MCF 10A (cell line): Measurements from ENCODE around the gene SH3TC2. TPM values are rescaled to one million over a fixed set of nuclear protein-coding genes. Genes with fewer than 3 reads are reported as not detected.
A peak's percentile ranks its signal among the peaks of the same experiment; 100 is the strongest.
"Not testable (repeated sequence)": the region's sequence is repeated elsewhere in the genome, so short reads cannot be mapped to it uniquely, and the experiment has no call there.

Source experiments
- BruUV-seq: library from RNA; stranded (reverse); fragments of 400-500 nt; replicated peaks from 2 replicates; lab custom pipeline; 2021; lab: Mats Ljungman, UMichigan
- CTCF ChIA-PET: fragments of 300-600 bp; sonication (Branson Sonifier 250); formaldehyde crosslinking; extraction: SDS; loops from one replicate; lab custom pipeline; 2021; ENCODE audit warnings: antibody characterized with exemption, inconsistent platforms; lab: Yijun Ruan, JAX
- POLR2A ChIA-PET: fragments of 300-600, 350-650 bp; sonication (Branson Sonifier 250); formaldehyde crosslinking; extraction: SDS; loops from one replicate; lab custom pipeline; 2020; ENCODE audit warnings: antibody characterized with exemption, inconsistent platforms; lab: Yijun Ruan, JAX
- DNase-seq: peaks from one replicate; pipeline ENCODE4 v3.0.0-alpha.2; 2018; ENCODE audit not compliant: unreplicated experiment
- H3K27ac Mint-ChIP-seq: one replicate; pipeline ENCODE4 v1.8.0; 2022; ENCODE audit warnings: mild to moderate bottlenecking, low read depth, mixed read lengths; ENCODE audit not compliant: unreplicated experiment
- H3K27me3 Mint-ChIP-seq: one replicate; pipeline ENCODE4 v1.8.0; 2022; ENCODE audit warnings: mixed read lengths; ENCODE audit not compliant: insufficient read depth, unreplicated experiment
- H3K36me3 Mint-ChIP-seq: one replicate; pipeline ENCODE4 v1.8.0; 2022; ENCODE audit warnings: mild to moderate bottlenecking, moderate library complexity, mixed read lengths; ENCODE audit not compliant: insufficient read depth, unreplicated experiment
- H3K4me1 Mint-ChIP-seq: one replicate; pipeline ENCODE4 v1.8.0; 2022; ENCODE audit warnings: mixed read lengths; ENCODE audit not compliant: insufficient read depth, unreplicated experiment
- H3K4me3 Mint-ChIP-seq: one replicate; pipeline ENCODE4 v1.8.0; 2022; ENCODE audit warnings: mild to moderate bottlenecking, moderate library complexity, mixed read lengths; ENCODE audit not compliant: unreplicated experiment
- H3K9me3 Mint-ChIP-seq: one replicate; pipeline ENCODE4 v1.8.0; 2022; ENCODE audit warnings: mixed read lengths; ENCODE audit not compliant: unreplicated experiment
- intact Hi-C: fragments of 100-400 bp; cut with micrococcal nuclease; formaldehyde crosslinking; loops from 2 replicates; pipeline ENCODE4 v1.14.1; 2022
- total RNA-seq: library from RNA; stranded (reverse); gene quantifications from 2 replicates; pipeline ENCODE4 v1.2.3, GENCODE V29; 2022
- TF ChIP-seq, protein P1 (sequence below): fragments of 200-600 bp; IDR thresholded peaks from one replicate; pipeline ENCODE4 v1.8.0; 2022; ENCODE audit warnings: antibody characterized with exemption, mild to moderate bottlenecking; ENCODE audit not compliant: unreplicated experiment

The SH3TC2 gene
- total RNA-seq, 1 experiment from 2014 or later: 6.2 TPM

DNA sequence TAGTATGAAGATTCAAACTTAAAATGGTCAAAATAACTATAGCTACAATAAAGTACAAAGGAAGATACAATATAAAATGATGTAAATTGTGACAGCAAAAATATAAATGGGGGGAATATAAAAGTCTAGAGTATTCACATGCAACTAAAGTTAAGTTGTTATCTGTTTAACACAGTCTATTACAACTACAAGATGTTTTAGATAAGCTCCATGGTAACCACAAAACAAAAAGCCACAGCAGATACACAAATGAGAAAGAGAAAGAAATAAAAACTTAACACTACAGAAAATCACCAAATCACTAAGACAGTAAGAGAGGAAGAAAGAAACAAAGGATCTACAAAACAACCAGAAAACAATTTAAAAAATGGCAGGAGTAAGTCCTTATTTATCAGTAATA is 17.0 kb upstream of the SH3TC2 start:
- H3K9me3 Mint-ChIP-seq: peaks cover 10% of the 10 kb centered on the region
- H3K36me3 Mint-ChIP-seq: no peaks in the 10 kb centered on the region
- no peaks in the 10 kb centered on the region for H3K27me3 Mint-ChIP-seq
- H3K4me1 Mint-ChIP-seq: no peaks in the 10 kb centered on the region
- DNase-seq: no peak
- no peak overlapping the region for H3K4me3 Mint-ChIP-seq
- intact Hi-C loops: no loop called here
- H3K27ac Mint-ChIP-seq: no peak overlapping the region
- TF ChIP-seq, protein P1, sequence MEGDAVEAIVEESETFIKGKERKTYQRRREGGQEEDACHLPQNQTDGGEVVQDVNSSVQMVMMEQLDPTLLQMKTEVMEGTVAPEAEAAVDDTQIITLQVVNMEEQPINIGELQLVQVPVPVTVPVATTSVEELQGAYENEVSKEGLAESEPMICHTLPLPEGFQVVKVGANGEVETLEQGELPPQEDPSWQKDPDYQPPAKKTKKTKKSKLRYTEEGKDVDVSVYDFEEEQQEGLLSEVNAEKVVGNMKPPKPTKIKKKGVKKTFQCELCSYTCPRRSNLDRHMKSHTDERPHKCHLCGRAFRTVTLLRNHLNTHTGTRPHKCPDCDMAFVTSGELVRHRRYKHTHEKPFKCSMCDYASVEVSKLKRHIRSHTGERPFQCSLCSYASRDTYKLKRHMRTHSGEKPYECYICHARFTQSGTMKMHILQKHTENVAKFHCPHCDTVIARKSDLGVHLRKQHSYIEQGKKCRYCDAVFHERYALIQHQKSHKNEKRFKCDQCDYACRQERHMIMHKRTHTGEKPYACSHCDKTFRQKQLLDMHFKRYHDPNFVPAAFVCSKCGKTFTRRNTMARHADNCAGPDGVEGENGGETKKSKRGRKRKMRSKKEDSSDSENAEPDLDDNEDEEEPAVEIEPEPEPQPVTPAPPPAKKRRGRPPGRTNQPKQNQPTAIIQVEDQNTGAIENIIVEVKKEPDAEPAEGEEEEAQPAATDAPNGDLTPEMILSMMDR: no peak
- POLR2A ChIA-PET: no interaction called here
- CTCF ChIA-PET: interaction anchor here (0.6 to 1.3 kb wide), 3 partner anchors 9 to 339 kb away, joined by 3 to 4 read pairs (median 3); no protein-coding TSS in a partner anchor
- BruUV-seq: no TSS peak

DNA sequence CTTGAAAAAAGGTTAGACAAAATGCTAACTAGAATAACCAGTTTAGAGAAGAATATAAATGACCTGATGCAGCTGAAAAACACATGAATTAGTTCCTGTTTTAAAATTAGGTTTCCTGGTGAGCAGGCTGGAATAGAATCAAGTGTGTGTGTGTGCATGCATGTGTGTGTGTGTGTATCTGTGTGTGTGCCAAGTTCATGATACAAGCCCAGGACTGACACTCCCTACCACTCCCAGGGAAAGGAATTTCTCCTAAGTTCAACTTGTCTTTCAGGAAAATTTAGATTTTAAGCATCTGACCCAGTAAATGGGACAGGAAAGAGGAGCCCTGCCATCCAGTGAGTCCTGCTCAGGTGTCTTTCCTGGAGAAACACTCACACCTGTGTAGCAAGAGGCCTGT is 11.2 kb upstream of the SH3TC2 start:
- peak overlapping the region; percentile 53 for H3K27ac Mint-ChIP-seq
- H3K9me3 Mint-ChIP-seq, H3K4me3 Mint-ChIP-seq, BruUV-seq, DNase-seq, H3K27me3 Mint-ChIP-seq, intact Hi-C loops, H3K36me3 Mint-ChIP-seq: not testable (repeated sequence)
- ChIA-PET CTCF (interaction anchor here (0.8 to 4.0 kb wide), 8 partner anchors 16 to 248 kb away, joined by 3 to 37 read pairs (median 4); partner anchors contain the start of gene ADRB2), POLR2A (interaction anchor here (4.1 kb wide), 1 partner anchor 12 kb away, joined by 17 read pairs; the partner anchor contains the start of gene SH3TC2)
- peaks cover 32% of the 10 kb centered on the region for H3K4me1 Mint-ChIP-seq

DNA sequence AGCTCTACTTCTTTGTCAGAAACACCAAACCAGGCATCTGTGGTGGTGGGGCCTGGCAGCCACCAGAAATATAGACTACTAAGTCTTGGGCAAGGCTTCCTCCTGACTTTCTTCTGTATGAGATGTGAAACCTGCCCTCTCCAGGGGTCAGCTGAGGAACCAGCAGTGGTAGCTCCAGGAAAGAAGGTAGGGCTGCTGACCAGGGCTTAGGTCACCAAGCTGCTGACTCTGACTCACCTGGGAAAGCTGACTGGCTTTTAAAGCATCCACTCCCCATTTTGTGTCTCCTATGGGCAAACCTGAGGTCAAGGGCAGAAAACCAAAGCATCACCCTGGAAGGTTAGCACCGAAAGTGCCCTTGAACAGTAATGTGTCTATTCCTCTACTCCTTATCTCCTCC is 10.4 kb upstream of the SH3TC2 start:
- H3K36me3 Mint-ChIP-seq: no peaks in the 10 kb centered on the region
- CTCF ChIA-PET: interaction anchor here (0.8 to 4.0 kb wide), 12 partner anchors 11 to 421 kb away, joined by 3 to 37 read pairs (median 4); partner anchors contain the start of gene ADRB2
- H3K27ac Mint-ChIP-seq: peak overlapping the region; percentile 8
- H3K4me1 Mint-ChIP-seq: peaks cover 32% of the 10 kb centered on the region
- no peaks in the 10 kb centered on the region for H3K27me3 Mint-ChIP-seq
- intact Hi-C loops: no loop called here
- BruUV-seq: no TSS peak
- H3K9me3 Mint-ChIP-seq: peaks cover 7% of the 10 kb centered on the region
- POLR2A ChIA-PET: interaction anchor here (0.7 to 4.1 kb wide), 5 partner anchors 11 to 489 kb away, joined by 3 to 17 read pairs (median 3); partner anchors contain the start of gene SH3TC2
- H3K4me3 Mint-ChIP-seq: no peak overlapping the region
- TF ChIP-seq, protein P1: no peak
- no peak for DNase-seq

DNA sequence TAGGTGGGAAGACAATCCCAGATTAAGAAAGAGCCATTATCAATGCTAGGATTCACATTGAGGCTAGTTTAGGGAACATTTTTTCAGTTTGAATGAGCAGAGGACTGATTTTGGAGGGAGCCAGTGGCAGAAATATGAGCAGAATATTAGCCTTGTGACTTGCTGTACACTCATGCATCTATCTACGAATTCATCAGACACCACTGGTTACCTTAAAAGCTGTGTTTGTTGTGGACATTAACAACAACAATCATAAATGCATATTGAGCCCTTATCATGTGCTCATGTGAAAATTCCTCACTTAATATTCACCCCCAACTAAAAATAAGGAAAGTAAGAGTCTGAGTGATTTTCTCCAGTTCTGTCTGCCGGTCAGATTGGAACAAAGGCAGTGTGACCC is 9.9 kb upstream of the SH3TC2 start:
- DNase-seq: no peak
- H3K27ac Mint-ChIP-seq: peak overlapping the region; percentile 8
- no peaks in the 10 kb centered on the region for H3K27me3 Mint-ChIP-seq
- H3K4me1 Mint-ChIP-seq: peaks cover 32% of the 10 kb centered on the region
- no peak overlapping the region for H3K4me3 Mint-ChIP-seq
- intact Hi-C loops: no loop called here
- ChIA-PET POLR2A (interaction anchor here (0.7 to 4.1 kb wide), 5 partner anchors 10 to 490 kb away, joined by 3 to 17 read pairs (median 3); partner anchors contain the start of gene SH3TC2), CTCF (interaction anchor here (0.8 to 4.0 kb wide), 11 partner anchors 11 to 420 kb away, joined by 3 to 37 read pairs (median 5); partner anchors contain the start of gene ADRB2)
- peaks cover 7% of the 10 kb centered on the region for H3K9me3 Mint-ChIP-seq
- BruUV-seq: TSS peak; percentile 72
- H3K36me3 Mint-ChIP-seq: no peaks in the 10 kb centered on the region
- TF ChIP-seq, protein P1: no peak
